Dedifferentiated amniotic fluid mesenchymal stem cell (primary cell): Measurements from ENCODE around the gene OR51A4.
"Not testable (repeated sequence)": the region's sequence is repeated elsewhere in the genome, so short reads cannot be mapped to it uniquely, and the experiment has no call there.

ENCODE experiments used
- DNase-seq: peaks from one replicate; pipeline ENCODE4 v3.0.0-alpha.2; 2016; ENCODE audit errors: extremely low spot score

Gene OR51A4, protein sequence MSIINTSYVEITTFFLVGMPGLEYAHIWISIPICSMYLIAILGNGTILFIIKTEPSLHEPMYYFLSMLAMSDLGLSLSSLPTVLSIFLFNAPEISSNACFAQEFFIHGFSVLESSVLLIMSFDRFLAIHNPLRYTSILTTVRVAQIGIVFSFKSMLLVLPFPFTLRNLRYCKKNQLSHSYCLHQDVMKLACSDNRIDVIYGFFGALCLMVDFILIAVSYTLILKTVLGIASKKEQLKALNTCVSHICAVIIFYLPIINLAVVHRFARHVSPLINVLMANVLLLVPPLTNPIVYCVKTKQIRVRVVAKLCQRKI

DNA sequence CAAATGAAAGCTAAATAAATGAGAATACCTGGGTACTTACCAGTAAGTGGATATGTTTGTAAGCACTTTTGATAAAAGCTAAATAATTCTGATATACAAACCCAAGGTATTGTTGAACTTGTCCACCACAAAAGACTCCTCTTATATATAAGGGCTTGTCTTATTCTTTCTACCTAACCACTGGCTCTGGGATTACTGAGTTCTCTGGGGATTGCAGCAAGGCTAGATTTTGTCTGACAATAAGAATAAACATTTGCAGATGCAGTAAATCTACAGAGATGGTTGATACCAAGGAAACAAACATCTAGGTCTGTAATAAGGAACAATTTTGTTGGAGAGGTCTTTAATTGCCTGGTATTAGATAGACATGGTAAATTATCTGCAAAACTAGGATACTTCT is at the start of gene OR51A4:
OR51A4 (minus strand) TSS at position 101 of the 400 bp plus-strand sequence. CDS start 505 bp downstream, outside the sequence.
- DNase-seq = no peak

DNA sequence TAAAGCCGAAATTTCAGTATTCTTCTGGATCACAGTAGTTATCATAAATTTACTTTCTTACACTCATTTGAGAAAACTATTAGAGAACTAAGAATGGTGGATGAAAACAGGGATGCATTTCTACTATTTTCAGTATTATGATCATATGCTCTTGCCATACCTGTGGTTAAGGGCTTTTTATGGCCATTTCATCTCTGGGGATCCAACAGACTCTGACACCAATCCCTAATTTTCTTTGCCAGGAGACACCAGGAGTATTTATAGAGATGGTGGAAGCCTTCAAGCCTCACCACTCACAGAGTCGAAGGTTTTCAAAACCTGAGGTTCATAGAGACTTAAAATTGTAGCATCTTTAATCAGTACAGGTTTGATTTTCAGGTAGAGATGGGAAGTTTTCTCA is 47.1 kb upstream of the OR51A4 start, which contains the start of gene OR51L1:
OR51L1 (plus strand) TSS at position 301 of the 400 bp plus-strand sequence. CDS start 4,132 bp downstream, outside the sequence.
- no peak for DNase-seq

DNA sequence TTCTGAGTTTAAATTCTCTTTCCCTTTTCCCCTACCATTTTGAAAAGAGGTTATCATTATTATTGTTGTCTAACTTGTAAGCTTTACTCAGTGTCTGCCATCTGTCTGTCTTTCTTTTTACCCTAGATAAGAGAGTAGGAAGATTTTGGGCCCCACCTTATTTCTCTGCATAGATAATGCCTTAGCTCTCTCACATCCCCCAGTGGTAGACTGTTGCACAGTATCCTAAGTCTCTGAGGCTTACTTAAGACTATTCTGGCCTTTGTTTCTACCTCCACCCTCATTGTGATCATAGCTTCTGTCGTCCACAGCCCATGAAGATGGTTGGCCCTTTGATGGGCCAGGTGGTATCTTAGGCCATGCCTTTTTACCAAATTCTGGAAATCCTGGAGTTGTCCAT is 43.7 kb upstream of the OR51A4 start:
- DNase-seq = no peak

DNA sequence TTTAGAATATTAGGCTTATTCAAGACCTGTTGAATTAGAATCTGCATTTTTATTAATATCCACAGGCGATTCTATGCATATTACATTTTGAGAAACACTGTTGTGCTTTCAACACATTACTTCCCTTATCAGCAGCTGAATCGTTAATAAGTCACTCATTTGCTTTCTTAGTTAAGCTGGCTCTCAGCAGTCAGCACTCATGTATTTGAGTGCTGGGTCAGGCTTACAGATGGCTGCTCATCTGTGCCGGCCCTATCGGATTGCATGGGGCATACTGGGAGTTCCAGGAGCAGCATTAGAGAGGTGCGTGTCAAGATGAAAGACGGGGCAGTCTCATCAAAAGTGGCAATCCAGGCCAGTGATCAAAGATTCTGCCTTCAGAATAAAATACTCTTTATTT is 36.4 kb upstream of the OR51A4 start:
- no peak for DNase-seq

DNA sequence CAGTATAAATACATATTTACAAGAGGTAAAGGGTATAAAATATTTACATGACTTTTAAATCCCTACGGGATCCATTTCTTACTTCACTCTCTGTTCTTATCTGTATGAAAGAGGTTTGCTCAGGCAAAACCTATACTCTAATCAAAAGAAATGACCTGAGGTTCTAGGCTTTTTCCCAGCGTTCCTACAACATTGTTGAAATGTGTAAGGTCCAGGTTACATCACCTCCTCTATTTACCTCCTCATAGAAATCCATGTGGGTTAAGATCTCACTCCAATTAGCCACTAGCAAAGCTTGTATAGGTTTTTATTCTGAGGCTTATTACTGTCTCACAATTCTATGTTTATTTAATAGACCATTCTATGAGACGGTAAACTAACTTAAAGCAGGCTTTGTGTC is 35.3 kb upstream of the OR51A4 start:
- DNase-seq = no peak

DNA sequence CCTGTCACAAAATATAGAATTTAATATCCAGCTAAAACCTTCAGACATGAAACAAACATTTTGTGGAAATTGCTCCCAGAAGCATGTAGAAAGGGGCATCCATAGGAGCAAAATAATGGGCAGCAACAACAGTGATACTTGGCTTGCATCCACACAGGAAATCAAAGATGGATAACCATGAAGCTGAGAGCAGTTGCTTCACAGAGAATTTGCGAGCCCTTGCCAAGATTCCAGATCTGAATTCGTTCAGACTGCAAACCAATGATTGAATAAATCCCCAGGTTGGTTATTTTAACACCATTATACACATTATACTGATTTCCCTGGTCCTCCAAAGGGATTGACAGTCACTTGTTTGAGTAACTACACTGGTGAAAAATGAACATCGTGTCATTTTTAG is 31.6 kb upstream of the OR51A4 start:
- DNase-seq = no peak

DNA sequence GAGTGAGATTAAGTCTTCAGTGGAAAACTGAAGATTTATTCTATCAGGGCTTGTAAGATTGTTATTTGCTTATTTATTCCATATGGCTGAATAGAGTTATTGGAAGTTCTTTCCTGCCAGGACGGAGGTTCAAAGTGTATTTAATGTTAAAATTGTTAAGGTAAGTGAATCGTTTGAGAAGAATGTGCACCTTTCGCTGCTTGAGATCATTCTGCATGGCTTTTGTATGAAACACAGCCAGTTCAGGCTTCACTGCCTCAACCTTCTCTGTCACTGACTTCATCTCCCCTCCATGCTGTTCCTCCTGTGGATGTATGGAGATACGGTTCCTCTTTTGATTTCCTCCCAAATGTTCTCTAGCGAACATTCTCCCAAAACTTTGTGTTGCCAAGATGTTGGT is 28.0 kb upstream of the OR51A4 start:
- no peak for DNase-seq

DNA sequence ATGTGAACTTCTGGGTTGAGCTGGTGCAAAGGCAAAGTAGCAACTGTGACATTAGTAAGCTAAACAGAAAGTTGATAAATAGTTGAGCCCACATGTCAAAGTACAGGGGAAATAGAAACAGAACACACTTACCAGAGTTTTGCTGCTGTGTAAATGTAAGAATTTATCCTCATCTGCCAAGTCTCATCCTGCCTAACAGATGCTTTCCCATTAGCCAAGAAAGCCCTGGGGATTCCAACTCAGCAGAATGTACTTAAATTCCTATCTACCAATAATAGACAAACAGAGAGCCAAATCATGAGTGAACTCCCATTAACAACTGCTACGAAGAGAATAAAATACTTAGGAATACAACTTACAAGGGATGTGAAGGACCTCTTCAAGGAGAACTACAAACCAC is 15.4 kb upstream of the OR51A4 start:
- DNase-seq = no peak

DNA sequence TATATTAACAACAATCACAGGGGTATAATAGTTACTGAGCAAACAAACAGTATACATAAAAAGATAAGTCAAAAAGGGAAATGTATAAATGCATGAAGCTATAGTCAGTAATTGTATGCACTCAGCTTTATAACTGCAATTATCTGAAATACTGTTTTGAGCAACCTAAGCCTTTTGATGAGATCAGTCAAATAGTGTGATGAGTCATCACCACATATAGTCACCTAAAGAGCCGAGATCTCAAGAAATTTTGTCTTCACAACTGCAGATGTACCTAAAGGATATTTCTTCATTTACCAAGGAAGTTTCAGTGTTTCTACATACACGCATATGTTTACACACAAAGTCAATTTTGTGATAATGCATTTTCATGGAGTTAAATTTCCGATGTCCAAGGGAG is 13.5 kb upstream of the OR51A4 start:
- no peak for DNase-seq

DNA sequence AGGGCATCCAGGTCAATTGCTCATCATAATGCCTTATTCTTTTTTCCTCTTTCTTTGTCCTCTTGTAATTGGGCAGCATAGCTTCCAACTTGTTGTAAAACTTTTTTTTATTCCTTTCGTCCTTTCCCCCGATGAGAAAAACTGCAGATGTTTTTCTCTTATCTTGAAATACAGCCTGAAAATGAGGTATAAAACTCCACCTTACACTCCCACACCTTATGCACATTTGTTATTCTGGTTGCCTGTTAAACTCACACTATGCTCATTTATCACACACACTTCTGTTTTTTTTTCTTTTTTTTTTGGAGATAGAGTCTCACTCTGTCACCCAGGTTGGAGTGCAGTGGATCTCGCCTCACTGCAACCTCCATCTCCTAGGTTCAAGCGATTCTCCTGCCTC is 10.0 kb upstream of the OR51A4 start:
- no peak for DNase-seq

DNA sequence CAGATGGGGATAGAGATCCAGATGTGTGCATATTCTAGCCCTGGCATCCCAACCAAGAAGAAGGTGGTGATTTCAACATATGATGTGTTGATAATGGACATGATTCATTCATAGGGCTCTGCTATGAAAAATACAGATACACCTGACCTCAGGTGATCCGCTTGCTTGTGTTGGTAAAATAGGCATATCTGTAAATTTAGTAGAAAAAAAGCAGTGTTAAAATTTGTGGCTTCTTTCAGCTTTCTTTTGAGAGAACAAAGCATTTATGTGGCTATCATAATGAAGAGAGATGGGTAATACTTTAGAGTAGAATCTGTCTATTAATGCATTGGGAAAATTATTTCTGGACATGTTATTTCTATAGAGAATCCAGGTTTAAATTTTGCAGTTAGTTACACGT is 8.2 kb upstream of the OR51A4 start, which contains the start of gene OR51A2:
OR51A2 (minus strand) TSS at position 101 of the 400 bp plus-strand sequence; CDS start at position 101, 0 bp downstream.
- not testable (repeated sequence) for DNase-seq

DNA sequence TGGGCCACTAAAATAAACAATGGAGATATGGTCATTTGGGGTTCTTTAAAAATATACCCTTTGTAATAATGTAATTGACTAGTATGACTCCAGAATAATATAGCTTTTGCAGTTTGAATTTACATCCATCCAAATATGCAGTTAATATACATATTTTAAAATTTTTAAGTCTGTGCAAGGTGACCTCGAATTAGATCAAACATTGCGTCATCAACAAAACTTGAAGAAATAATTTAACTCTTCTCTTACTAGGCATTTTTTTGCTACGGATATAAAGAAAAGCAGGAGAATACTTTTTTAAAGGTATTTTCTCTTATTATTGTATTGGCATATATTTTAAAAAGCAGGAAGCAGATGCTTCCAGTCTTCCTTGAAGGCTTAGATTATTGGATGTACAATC is 10.7 kb downstream of the OR51A4 start:
- DNase-seq = no peak

DNA sequence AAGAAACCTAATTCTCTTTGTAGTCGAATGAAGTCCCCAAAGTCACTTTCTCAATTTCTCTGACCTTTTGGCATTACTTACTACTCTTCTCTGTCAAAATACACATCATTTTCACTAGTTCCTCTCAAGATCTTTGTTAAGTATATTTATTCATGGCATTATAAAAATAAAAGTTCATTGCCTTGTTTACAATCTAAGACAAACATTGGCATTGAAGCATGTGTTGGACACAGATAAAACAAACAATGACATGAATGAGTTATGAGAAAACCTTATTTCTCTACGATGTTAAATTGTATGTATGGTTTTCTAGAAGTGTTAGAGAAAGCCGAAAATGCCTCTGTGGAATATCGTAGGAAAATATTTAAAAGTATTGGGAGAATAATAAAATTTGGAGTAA is 14.7 kb downstream of the OR51A4 start:
- DNase-seq = no peak

DNA sequence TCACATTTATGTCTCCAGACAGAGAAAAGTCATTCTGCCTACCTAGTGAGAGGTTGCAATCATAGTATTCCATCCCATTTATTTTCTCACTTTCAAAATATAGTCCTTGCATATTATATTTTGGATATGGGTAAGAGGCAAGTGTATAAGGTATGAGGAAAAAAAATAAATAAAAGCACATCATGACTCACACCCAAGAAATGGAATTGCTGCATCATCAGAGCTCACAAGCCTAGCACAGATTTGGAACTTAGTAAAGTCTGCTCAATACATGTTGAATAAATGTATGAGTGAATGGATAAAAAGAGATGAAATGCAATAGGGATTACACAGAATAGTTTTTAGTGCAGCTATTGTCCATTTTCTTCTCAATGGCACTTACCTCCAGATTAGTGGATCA is 20.8 kb downstream of the OR51A4 start:
- no peak for DNase-seq

DNA sequence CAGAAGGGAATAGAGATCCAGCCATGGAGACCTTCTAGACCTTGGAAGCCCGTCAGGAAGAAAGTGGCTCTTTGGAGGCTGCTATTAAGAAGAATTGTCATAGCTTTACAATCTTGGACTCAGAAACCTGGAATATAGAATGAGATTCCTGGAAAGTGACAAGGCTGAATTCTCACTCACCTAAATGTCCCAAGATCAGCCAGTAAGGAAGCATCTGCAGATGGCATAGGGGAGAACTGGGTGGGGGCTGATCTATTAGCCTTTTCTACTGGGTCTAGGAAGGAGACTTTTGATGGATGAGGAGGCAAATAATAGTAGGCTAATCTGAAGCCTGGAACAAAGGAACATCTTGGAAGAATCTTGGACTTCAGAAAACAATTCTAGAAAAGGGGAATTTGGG is 23.2 kb downstream of the OR51A4 start, which contains the start of gene OR51G1:
OR51G1 (minus strand) TSS at position 101 of the 400 bp plus-strand sequence; CDS start at position 101, 0 bp downstream.
- no peak for DNase-seq

DNA sequence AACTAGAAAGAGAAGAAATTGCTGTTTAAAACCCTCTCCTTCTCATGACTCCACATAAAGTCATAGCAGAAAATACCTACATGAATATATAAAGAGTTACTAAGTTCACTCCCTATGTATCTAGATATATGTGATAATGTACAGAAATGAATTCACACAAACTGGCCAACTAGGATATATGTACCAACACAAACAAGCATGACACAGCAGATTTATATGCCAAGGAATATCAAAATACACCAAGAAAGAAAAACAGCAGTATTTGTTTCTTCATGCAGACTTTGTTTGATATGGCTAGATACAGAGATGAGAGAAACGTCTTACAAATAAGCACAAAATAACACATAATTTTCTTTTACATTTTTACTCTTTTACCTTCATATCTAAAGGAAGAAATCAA is 25.1 kb downstream of the OR51A4 start:
- no peak for DNase-seq

DNA sequence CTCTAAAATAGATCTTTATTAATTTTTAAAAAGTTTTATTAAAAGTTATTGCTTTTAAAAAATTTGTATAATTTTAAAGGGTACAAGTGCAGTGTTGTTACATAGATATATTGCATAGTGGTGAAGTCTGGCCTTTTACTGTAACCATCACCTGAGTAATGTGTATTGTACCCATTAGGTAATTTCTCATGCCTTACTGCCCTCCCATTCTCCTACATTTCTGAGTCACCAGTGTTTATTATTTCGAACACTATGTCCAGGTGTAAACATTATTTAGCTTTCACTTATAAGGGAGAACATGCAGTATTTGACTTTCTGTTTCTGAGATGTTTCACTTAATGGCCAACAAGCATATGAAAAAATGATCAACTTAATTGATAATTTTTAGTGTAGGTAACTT is 25.6 kb downstream of the OR51A4 start:
- no peak for DNase-seq

DNA sequence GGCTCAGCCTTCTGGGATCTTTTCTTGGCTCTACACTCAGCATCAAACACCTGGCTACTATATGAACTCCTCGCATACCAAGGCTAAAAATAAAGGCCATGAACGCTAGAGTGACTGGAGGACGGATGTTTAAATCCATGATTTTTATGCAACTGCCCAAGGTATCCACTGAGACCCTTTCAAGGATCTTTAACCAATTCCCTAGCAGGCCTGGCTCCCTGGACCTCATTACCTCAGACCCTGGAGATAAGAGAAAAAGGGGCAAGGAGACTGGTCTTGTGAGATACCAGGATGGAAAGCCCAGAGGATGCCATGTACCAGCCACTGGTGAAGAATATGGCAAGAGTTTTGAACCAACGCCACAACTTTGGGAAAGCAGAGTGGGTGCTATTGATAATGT is 28.2 kb downstream of the OR51A4 start, which contains the start of gene OR51G2:
OR51G2 (minus strand) TSS at position 101 of the 400 bp plus-strand sequence. CDS start 3,687 bp downstream, outside the sequence.
- DNase-seq = no peak

DNA sequence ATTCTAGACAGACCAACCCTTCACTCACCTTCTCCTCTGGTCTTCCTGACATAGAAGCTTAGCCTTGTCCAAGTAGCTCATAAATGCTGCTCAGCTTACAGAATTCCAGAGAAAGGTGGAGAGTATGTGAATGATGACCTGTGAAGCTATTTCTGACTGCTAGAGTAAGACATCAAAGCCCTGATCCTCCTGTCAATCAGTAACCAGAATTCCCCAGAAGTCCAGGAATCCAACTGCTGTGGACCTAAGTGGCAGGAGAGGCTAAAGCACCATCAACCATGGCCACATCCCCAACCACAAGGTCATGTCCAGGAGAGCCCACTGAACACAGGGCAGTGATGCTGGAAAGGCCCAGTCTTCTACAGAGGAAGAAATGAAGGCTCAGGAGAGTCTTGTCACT is 30.8 kb downstream of the OR51A4 start:
- no peak for DNase-seq

DNA sequence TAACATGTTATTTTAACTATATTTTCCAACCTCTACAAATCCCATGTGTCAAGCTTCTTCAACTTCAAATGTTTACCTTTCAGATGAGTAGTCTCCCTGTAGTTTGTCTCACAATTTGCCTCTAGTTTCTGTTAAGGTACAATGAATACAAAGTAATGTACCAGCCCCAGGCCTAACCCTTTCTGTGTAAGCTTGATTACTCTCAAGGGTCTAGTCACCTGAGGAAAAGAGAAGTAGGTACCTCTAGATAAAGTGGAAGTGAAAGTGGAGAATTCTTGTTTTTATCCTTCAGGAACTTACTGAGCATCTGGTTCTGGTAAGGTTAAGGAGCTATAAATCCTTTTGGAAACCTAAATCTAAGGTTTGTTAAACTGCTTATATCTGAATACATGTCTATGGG is 43.9 kb downstream of the OR51A4 start, which contains the start of gene OR51A7:
OR51A7 (plus strand) TSS at position 300 of the 400 bp plus-strand sequence. CDS start 3,587 bp downstream, outside the sequence.
- no peak for DNase-seq
